Measurements from ENCODE around the gene SLC35B2. TPM values are rescaled to one million over a fixed set of nuclear protein-coding genes. Genes with fewer than 3 reads are reported as not detected.

Gene SLC35B2
- total RNA-seq, 1 experiment from 2014 or later: 90.6 TPM

DNA sequence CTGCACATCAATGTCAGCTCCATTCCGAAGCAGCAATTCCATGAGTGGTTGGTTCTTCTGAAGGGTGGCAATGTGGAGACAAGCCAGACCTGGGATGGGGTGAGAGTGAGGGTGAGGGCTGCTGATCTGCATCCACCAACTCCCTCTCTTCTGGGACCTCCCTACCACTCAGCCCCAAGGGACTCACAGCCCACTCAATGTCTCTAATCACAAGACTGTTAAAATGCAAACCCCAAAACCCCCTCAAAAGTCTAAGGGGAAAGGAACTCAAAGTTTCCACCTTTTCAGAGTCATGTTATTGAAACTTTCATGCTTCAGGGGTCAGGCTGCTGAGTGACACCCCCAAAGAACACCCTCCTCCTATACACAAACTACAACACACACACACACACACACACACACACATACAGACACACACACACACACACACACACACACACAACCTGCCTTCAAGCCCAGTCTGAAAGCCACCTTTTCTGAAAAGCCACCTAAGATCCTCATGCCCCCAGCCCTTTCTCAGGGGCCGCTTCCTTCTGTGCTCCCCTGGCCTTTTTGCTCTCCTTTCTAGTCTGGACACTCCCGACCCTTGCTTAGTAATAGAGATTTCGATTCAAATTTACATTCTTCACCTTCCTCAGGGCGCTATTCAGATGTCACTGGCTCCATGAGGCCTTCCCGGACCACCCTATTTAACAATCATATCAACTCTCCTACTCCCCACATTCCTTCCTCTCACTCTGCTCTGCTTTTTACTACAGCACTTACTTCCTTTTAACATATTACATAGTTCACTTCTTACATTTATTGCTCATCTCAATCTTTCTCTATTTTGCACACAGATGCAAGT lies 3.3 kb upstream of the SLC35B2 start:
- no peak overlapping the region for H2AFZ ChIP-seq (ENCODE audit: low read length)
- no peaks in the 10 kb centered on the region for H3K36me3 ChIP-seq (ENCODE audit: low read depth, low read length)
- H3K4me2 ChIP-seq (ENCODE audit: low read length): no peak overlapping the region
- no peaks in the 10 kb centered on the region for H3K9me2 ChIP-seq (replicated peaks; ENCODE audit: low read length)
- ATAC-seq (no peak), DNase-seq (no peak)
- intact Hi-C loops (cut with micrococcal nuclease): no loop called here
- peaks cover 40% of the 10 kb centered on the region for H3K79me2 ChIP-seq (ENCODE audit: low read length)
- POLR2A ChIA-PET (ENCODE audit: unreplicated experiment): no interaction called here
- peaks cover 6% of the 10 kb centered on the region for H3F3A ChIP-seq (ENCODE audit: low read length, unreplicated experiment)
- H3K9ac ChIP-seq (ENCODE audit: low read length): no peak overlapping the region
- H4K20me1 ChIP-seq (ENCODE audit: low read length): peaks cover 7% of the 10 kb centered on the region; the same call in 1 of the 2 replicates
- H3K4me3 ChIP-seq (ENCODE audit: low read length): no peak overlapping the region
- peaks cover 38% of the 10 kb centered on the region for H3K4me1 ChIP-seq (ENCODE audit: insufficient read depth, low read length)
- TF ChIP-seq, protein P1, sequence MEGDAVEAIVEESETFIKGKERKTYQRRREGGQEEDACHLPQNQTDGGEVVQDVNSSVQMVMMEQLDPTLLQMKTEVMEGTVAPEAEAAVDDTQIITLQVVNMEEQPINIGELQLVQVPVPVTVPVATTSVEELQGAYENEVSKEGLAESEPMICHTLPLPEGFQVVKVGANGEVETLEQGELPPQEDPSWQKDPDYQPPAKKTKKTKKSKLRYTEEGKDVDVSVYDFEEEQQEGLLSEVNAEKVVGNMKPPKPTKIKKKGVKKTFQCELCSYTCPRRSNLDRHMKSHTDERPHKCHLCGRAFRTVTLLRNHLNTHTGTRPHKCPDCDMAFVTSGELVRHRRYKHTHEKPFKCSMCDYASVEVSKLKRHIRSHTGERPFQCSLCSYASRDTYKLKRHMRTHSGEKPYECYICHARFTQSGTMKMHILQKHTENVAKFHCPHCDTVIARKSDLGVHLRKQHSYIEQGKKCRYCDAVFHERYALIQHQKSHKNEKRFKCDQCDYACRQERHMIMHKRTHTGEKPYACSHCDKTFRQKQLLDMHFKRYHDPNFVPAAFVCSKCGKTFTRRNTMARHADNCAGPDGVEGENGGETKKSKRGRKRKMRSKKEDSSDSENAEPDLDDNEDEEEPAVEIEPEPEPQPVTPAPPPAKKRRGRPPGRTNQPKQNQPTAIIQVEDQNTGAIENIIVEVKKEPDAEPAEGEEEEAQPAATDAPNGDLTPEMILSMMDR (conservative IDR thresholded peaks at IDR 0.05; ENCODE audit: low read depth, low read length): no peak
- BruUV-seq (replicated peaks): no TSS peak
- no peak overlapping the region for H3K27ac ChIP-seq (ENCODE audit: low read length)
- no peaks in the 10 kb centered on the region for H3K27me3 ChIP-seq (ENCODE audit: low read length)
- H3K9me3 ChIP-seq (ENCODE audit: low read length): no peaks in the 10 kb centered on the region
- CTCF ChIA-PET: no interaction called here

DNA sequence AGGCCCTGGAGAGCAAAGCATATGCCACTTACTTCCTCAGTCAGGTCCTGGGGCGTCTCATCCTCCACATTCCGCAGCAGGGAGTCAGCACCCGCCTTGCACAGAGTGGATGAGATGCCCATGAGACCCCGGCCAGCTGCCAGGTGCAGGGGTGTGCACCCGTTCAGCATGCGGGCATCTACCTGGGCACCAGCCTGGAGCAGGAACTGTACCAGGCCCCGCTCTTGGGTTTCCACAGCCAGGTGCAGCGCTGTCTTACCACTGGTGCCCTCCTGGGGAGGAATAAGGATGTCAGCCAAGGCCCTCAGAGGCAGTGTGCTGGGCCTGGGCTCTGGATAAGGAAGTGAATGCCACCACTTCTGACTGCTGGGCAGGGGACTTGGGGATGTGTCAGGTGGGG lies 2.7 kb upstream of the SLC35B2 start:
- H3K9ac ChIP-seq (ENCODE audit: low read length): no peak overlapping the region
- BruUV-seq (replicated peaks): no TSS peak
- ChIA-PET CTCF (no interaction called here), POLR2A (ENCODE audit: unreplicated experiment) (no interaction called here)
- ATAC-seq: no peak
- TF ChIP-seq EZH2 (IDR thresholded peaks at IDR 0.05; ENCODE audit: low read length, unreplicated experiment) (no peak), EZH2phosphoT487 (IDR thresholded peaks at IDR 0.05; ENCODE audit: borderline replicate concordance, low read length) (no peak)
- TF ChIP-seq, protein P1 (conservative IDR thresholded peaks at IDR 0.05; ENCODE audit: low read depth, low read length): no peak
- H3F3A ChIP-seq (ENCODE audit: low read length, unreplicated experiment): peaks cover 9% of the 10 kb centered on the region
- H3K4me3 ChIP-seq (ENCODE audit: low read length): no peak overlapping the region
- no peaks in the 10 kb centered on the region for H3K27me3 ChIP-seq (ENCODE audit: low read length)
- H3K9me3 ChIP-seq (ENCODE audit: low read length): no peaks in the 10 kb centered on the region
- DNase-seq: no peak
- no peak overlapping the region for H3K27ac ChIP-seq (ENCODE audit: low read length)
- H3K4me1 ChIP-seq (ENCODE audit: insufficient read depth, low read length): peaks cover 40% of the 10 kb centered on the region
- no peaks in the 10 kb centered on the region for H3K9me2 ChIP-seq (replicated peaks; ENCODE audit: low read length)
- no peak overlapping the region for H3K4me2 ChIP-seq (ENCODE audit: low read length)
- no peak overlapping the region for H2AFZ ChIP-seq (ENCODE audit: low read length)
- H4K20me1 ChIP-seq (ENCODE audit: low read length): peaks cover 11% of the 10 kb centered on the region
- no peaks in the 10 kb centered on the region for H3K36me3 ChIP-seq (ENCODE audit: low read depth, low read length)
- peaks cover 42% of the 10 kb centered on the region for H3K79me2 ChIP-seq (ENCODE audit: low read length)
- intact Hi-C loops (cut with micrococcal nuclease): no loop called here

DNA sequence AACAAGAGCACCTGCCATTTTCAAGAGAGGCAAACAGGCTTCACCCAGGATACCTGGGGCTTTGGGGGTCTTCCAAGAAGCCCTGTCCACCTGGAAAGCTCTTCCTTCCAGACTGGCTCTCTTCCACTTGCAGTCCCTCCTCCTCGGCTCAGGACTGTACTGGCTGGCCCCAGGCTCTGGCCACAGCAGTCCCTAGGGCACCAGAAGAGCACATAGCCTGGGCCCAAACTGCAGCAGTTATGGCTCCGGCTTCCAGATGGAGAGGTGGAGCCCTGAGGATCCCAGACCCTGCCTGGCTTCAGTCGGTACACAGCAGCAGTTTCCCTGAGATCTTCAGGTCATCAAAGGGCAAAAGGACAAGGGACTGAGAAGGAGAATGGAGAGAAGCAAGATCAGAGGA lies 1.6 kb upstream of the SLC35B2 start:
- H3K27ac ChIP-seq (ENCODE audit: low read length): no peak overlapping the region
- peaks cover 9% of the 10 kb centered on the region; the same call in 1 of the 2 replicates for H3K36me3 ChIP-seq (ENCODE audit: low read depth, low read length)
- no peak overlapping the region for H3K4me3 ChIP-seq (ENCODE audit: low read length)
- H3F3A ChIP-seq (ENCODE audit: low read length, unreplicated experiment): peaks cover 18% of the 10 kb centered on the region
- peaks cover 21% of the 10 kb centered on the region for H4K20me1 ChIP-seq (ENCODE audit: low read length)
- H3K9me2 ChIP-seq (replicated peaks; ENCODE audit: low read length): no peaks in the 10 kb centered on the region
- peaks cover 32% of the 10 kb centered on the region for H3K4me1 ChIP-seq (ENCODE audit: insufficient read depth, low read length)
- ATAC-seq (no peak), DNase-seq (no peak)
- no peaks in the 10 kb centered on the region for H3K9me3 ChIP-seq (ENCODE audit: low read length)
- no peak overlapping the region for H3K9ac ChIP-seq (ENCODE audit: low read length)
- H3K4me2 ChIP-seq (ENCODE audit: low read length): no peak overlapping the region
- TF ChIP-seq EZH2 (IDR thresholded peaks at IDR 0.05; ENCODE audit: low read length, unreplicated experiment): no peak
- TF ChIP-seq, protein P1 (conservative IDR thresholded peaks at IDR 0.05; ENCODE audit: low read depth, low read length): no peak
- TF ChIP-seq EZH2phosphoT487 (IDR thresholded peaks at IDR 0.05; ENCODE audit: borderline replicate concordance, low read length): no peak
- POLR2A ChIA-PET (ENCODE audit: unreplicated experiment): no interaction called here
- no peaks in the 10 kb centered on the region for H3K27me3 ChIP-seq (ENCODE audit: low read length)
- BruUV-seq (replicated peaks): no TSS peak
- intact Hi-C loops (cut with micrococcal nuclease): no loop called here
- H2AFZ ChIP-seq (ENCODE audit: low read length): no peak overlapping the region
- CTCF ChIA-PET: no interaction called here
- peaks cover 31% of the 10 kb centered on the region for H3K79me2 ChIP-seq (ENCODE audit: low read length)
